IMR-90 (cell line): Measurements from ENCODE around the gene ZNF813. TPM values are rescaled to one million over a fixed set of nuclear protein-coding genes. Genes with fewer than 3 reads are reported as not detected.
"Not testable (repeated sequence)": the region's sequence is repeated elsewhere in the genome, so short reads cannot be mapped to it uniquely, and the experiment has no call there.

Source experiments
- ATAC-seq: fragments of 200-7000 bp; cut with Tn5 transposase; 2 replicates; pipeline ENCODE4 v1.9.1; 2020; ENCODE audit warnings: low read depth, mild to moderate bottlenecking, moderate library complexity
- BruUV-seq: library from RNA; stranded (reverse); fragments of 400-500 nt; replicated peaks from 2 replicates; lab custom pipeline; 2021; lab: Mats Ljungman, UMichigan
- CTCF ChIA-PET: fragments of 300-600 bp; formaldehyde crosslinking; extraction: SDS; loops from one replicate; lab custom pipeline; 2021; ENCODE audit warnings: antibody characterized with exemption; lab: Yijun Ruan, JAX
- POLR2A ChIA-PET: fragments of 300-600 bp; sonication (Branson Sonifier 250); formaldehyde crosslinking; loops from one replicate; lab custom pipeline; 2022; ENCODE audit warnings: antibody characterized with exemption; ENCODE audit not compliant: unreplicated experiment; lab: Charles Lee
- DNase-seq: peaks from one replicate; pipeline ENCODE4 v3.0.0; 2013
- H2AFZ ChIP-seq: replicated peaks from 2 replicates; pipeline ENCODE3; 2013; ENCODE audit warnings: low read length, mild to moderate bottlenecking; ENCODE audit not compliant: poor library complexity
- H2AK5ac ChIP-seq: 2 replicates; pipeline ENCODE4 v1.6.1; 2013; ENCODE audit warnings: low read depth, low read length, inconsistent platforms
- H2AK9ac ChIP-seq: replicated peaks from 2 replicates; pipeline ENCODE3; 2013; ENCODE audit warnings: mild to moderate bottlenecking, low read depth, low read length, moderate library complexity; ENCODE audit not compliant: poor library complexity
- H2BK120ac ChIP-seq: 2 replicates; pipeline ENCODE4 v1.6.1; 2013; ENCODE audit warnings: low read depth, low read length, inconsistent platforms
- H2BK15ac ChIP-seq: 3 replicates; pipeline ENCODE4 v1.6.1; 2013; ENCODE audit warnings: low read depth, low read length, inconsistent platforms
- H2BK20ac ChIP-seq: 2 replicates; pipeline ENCODE4 v1.6.1; 2013; ENCODE audit warnings: low read depth, mild to moderate bottlenecking, inconsistent platforms, low read length, moderate library complexity
- H2BK5ac ChIP-seq: 2 replicates; pipeline ENCODE4 v1.6.1; 2013; ENCODE audit warnings: mild to moderate bottlenecking, low read depth, low read length, inconsistent platforms; ENCODE audit not compliant: poor library complexity, severe bottlenecking
- H3K14ac ChIP-seq: replicated peaks from 2 replicates; pipeline ENCODE4 v1.6.1; 2013; ENCODE audit warnings: low read depth, low read length, inconsistent platforms
- H3K18ac ChIP-seq: 2 replicates; pipeline ENCODE4 v1.6.1; 2013; ENCODE audit warnings: low read depth, low read length, control low read depth
- H3K23ac ChIP-seq: 2 replicates; pipeline ENCODE4 v1.6.1; 2013; ENCODE audit warnings: low read depth, low read length, inconsistent platforms
- H3K27ac ChIP-seq: 2 replicates; pipeline ENCODE4 v1.5.1; 2013; ENCODE audit warnings: mild to moderate bottlenecking, control low read depth, low read length; ENCODE audit not compliant: insufficient read depth
- H3K27me3 ChIP-seq: 2 replicates; pipeline ENCODE4 v1.6.1; 2013; ENCODE audit warnings: low read length; ENCODE audit not compliant: control insufficient read depth, insufficient read depth
- H3K36me3 ChIP-seq: 2 replicates; pipeline ENCODE4 v1.6.1; 2013; ENCODE audit warnings: low read length, mixed read lengths; ENCODE audit not compliant: control insufficient read depth, insufficient read depth
- H3K4ac ChIP-seq: 2 replicates; pipeline ENCODE4 v1.6.1; 2013; ENCODE audit warnings: low read depth, low read length, inconsistent platforms
- H3K4me1 ChIP-seq: 2 replicates; pipeline ENCODE4 v1.6.1; 2013; ENCODE audit warnings: low read length, mixed read lengths; ENCODE audit not compliant: control insufficient read depth, insufficient read depth
- H3K4me2 ChIP-seq: 2 replicates; pipeline ENCODE4 v1.6.1; 2013; ENCODE audit warnings: low read depth, mild to moderate bottlenecking, control low read depth, low read length, moderate library complexity
- H3K4me3 ChIP-seq: 2 replicates; pipeline ENCODE4 v1.5.1; 2013; ENCODE audit warnings: low read depth, mild to moderate bottlenecking, control low read depth, low read length, moderate library complexity; ENCODE audit not compliant: insufficient read depth
- H3K56ac ChIP-seq: 2 replicates; pipeline ENCODE4 v1.6.1; 2013; ENCODE audit warnings: low read length, inconsistent platforms; ENCODE audit not compliant: insufficient read depth; ENCODE audit errors: extremely low read depth
- H3K79me1 ChIP-seq, 2 experiments: 2 replicates each; pipeline ENCODE4 v1.6.1; 2013; ENCODE audit warnings: low read length in 2 of 2, inconsistent platforms in 1 of 2, low read depth in 1 of 2
- H3K9ac ChIP-seq: 2 replicates; pipeline ENCODE4 v1.6.1; 2013; ENCODE audit warnings: low read depth, low read length, control low read depth
- H3K9me1 ChIP-seq: 2 replicates; pipeline ENCODE4 v1.6.1; 2013; ENCODE audit warnings: low read length, inconsistent platforms; ENCODE audit not compliant: insufficient read depth
- H3K9me3 ChIP-seq: 2 replicates; pipeline ENCODE4 v1.6.1; 2013; ENCODE audit warnings: low read length; ENCODE audit not compliant: control insufficient read depth, insufficient read depth
- H4K20me1 ChIP-seq: 2 replicates; pipeline ENCODE4 v1.6.1; 2013; ENCODE audit warnings: low read length, inconsistent platforms; ENCODE audit not compliant: insufficient read depth
- H4K5ac ChIP-seq: 2 replicates; pipeline ENCODE4 v1.6.1; 2013; ENCODE audit warnings: mild to moderate bottlenecking, low read depth, low read length, control low read depth
- H4K8ac ChIP-seq, 2 experiments: 2 replicates each; pipeline ENCODE4 v1.6.1; 2013; ENCODE audit warnings: low read depth in 2 of 2, low read length in 2 of 2, control low read depth in 1 of 2, inconsistent platforms in 1 of 2
- H4K91ac ChIP-seq: 2 replicates; pipeline ENCODE4 v1.6.1; 2013; ENCODE audit warnings: low read depth, low read length, inconsistent platforms; ENCODE audit not compliant: insufficient read depth
- WGBS, 2 experiments: methylation state at CpG; one replicate each; pipeline versions ENCODE4 v1.1.5 to v1.1.7; 2013; ENCODE audit warnings: missing lambda C conversion rate in 2 of 2; ENCODE audit not compliant: insufficient read length in 1 of 2; ENCODE audit errors: extremely low coverage in 2 of 2; 5-methylcytosine and 5-hydroxymethylcytosine counted together
- dilution Hi-C: fragments of 300-500 bp; cut with HindIII; formaldehyde crosslinking; loops from one replicate; pipeline ENCODE4 v1.14.3; 2018; ENCODE audit warnings: low sequenced_read_pairs; ENCODE audit not compliant: unreplicated experiment
- in situ Hi-C: fragments of 300-500 bp; cut with MboI; formaldehyde crosslinking; loops from 3 replicates; pipeline ENCODE4 v1.14.3; 2019; ENCODE audit warnings: low sequenced_read_pairs, inconsistent platforms, mixed read lengths
- intact Hi-C: fragments of 100-400 bp; cut with micrococcal nuclease; formaldehyde crosslinking; loops from 2 replicates; pipeline ENCODE4 v1.10.0; 2022
- polyA plus RNA-seq, 3 experiments: library from polyadenylated mRNA; depleted of rRNA; stranded (reverse); fragments of >200 nt; gene quantifications; 2 replicates each; pipeline ENCODE4 v1.2.3, GENCODE V29; 2012; ENCODE audit warnings: low replicate concordance in 1 of 3
- total RNA-seq: library from RNA; depleted of rRNA; stranded (reverse); fragments of >200 nt; gene quantifications from 2 replicates; pipeline ENCODE4 v1.2.3, GENCODE V29; 2012

Gene ZNF813
- total and polyA plus RNA-seq, 2 of the 4 experiments (the other 2 are of a cell fraction) = 0.82 to 3.4 TPM

- H3K4me1 ChIP-seq, H3K14ac ChIP-seq, dilution Hi-C loops, H2AK9ac ChIP-seq, H3K4ac ChIP-seq, H2AK5ac ChIP-seq, H3K9ac ChIP-seq, H3K27ac ChIP-seq, H2BK5ac ChIP-seq, H3K27me3 ChIP-seq, H3K79me1 ChIP-seq, H4K91ac ChIP-seq, H3K18ac ChIP-seq, H3K36me3 ChIP-seq, POLR2A ChIA-PET, H2BK15ac ChIP-seq, H3K9me1 ChIP-seq, ATAC-seq, H3K4me3 ChIP-seq, H2BK20ac ChIP-seq, intact Hi-C loops, CTCF ChIA-PET, DNase-seq, H4K8ac ChIP-seq, H3K56ac ChIP-seq, in situ Hi-C loops, H4K5ac ChIP-seq, H3K4me2 ChIP-seq, H2AFZ ChIP-seq, H3K23ac ChIP-seq, H4K20me1 ChIP-seq, BruUV-seq, H2BK120ac ChIP-seq: not testable (repeated sequence)
- no CpG with 5 or more reads among the region's 11 CpGs for WGBS, 2 experiments
- H3K9me3 ChIP-seq = peaks cover 33% of the 10 kb centered on the region
These were observed 7.3 kb upstream of the ZNF813 start for GRCh38 chr19:53460131-53460721.
